Fibroblast of lung (primary cell): ENCODE data around the gene ZNF660.

Experiments used
- EZH2 ChIP-seq: IDR thresholded peaks from 2 replicates; pipeline ENCODE4 v1.5.1; 2012; ENCODE audit warnings: low read length, control low read depth, mild to moderate bottlenecking; ENCODE audit errors: missing control alignments
- TF ChIP-seq, protein P1 (sequence below), 2 donors: IDR thresholded peaks in 1 of 2; conservative IDR thresholded peaks in 1 of 2; 1 replicate in 1 of 2; 2 replicates in 1 of 2; pipeline ENCODE4 v1.5.1; 2011 to 2012; ENCODE audit warnings: low read length in 2 of 2, control low read depth in 1 of 2, inconsistent platforms in 1 of 2, low read depth in 1 of 2, mild to moderate bottlenecking in 1 of 2

DNA sequence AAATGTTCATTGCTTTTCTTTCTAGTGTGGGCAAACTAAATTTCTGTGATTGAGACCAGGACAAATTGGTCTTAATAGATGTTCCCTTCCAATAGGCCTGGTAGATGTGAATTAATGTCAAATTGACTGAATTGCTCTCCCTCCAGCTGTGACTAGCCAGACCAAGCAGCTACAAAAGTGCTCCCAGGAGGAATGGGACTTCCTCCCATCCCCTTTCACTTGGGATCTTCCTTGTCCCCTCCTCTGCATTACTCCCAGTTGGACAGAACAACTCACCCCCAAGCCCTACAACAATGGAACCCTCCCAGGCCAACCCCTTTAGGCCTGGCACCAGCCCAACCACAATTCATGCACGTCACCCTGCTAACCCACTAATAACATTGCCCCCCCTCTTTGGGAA lies 49.4 kb upstream of the ZNF660 start:
- TF ChIP-seq, protein P1, sequence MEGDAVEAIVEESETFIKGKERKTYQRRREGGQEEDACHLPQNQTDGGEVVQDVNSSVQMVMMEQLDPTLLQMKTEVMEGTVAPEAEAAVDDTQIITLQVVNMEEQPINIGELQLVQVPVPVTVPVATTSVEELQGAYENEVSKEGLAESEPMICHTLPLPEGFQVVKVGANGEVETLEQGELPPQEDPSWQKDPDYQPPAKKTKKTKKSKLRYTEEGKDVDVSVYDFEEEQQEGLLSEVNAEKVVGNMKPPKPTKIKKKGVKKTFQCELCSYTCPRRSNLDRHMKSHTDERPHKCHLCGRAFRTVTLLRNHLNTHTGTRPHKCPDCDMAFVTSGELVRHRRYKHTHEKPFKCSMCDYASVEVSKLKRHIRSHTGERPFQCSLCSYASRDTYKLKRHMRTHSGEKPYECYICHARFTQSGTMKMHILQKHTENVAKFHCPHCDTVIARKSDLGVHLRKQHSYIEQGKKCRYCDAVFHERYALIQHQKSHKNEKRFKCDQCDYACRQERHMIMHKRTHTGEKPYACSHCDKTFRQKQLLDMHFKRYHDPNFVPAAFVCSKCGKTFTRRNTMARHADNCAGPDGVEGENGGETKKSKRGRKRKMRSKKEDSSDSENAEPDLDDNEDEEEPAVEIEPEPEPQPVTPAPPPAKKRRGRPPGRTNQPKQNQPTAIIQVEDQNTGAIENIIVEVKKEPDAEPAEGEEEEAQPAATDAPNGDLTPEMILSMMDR (conservative IDR thresholded peaks at IDR 0.05 in 1 of 2, IDR thresholded peaks at IDR 0.05 in 1 of 2; ENCODE audit: low read depth in 1 of 2, low read length in 2 of 2) = no peak
- TF ChIP-seq EZH2 = no peak
